Mesenchymal stem cell (in vitro differentiated cells and primary cell): ENCODE data around the gene ADAP1.
"Not testable (repeated sequence)": the region's sequence is repeated elsewhere in the genome, so short reads cannot be mapped to it uniquely, and the experiment has no call there.

Source experiments
- DNase-seq: peaks from one replicate; pipeline ENCODE4 v3.0.0-alpha.2; 2013
- H2AFZ ChIP-seq: one replicate; pipeline ENCODE4 v1.6.1; 2013; ENCODE audit warnings: low read depth, mild to moderate bottlenecking, control low read depth, inconsistent platforms, low read length, moderate library complexity
- H2AK5ac ChIP-seq: 2 replicates; pipeline ENCODE4 v1.6.1; 2013; ENCODE audit warnings: low read length, moderate library complexity, mild to moderate bottlenecking, inconsistent platforms; ENCODE audit not compliant: severe bottlenecking
- H2BK120ac ChIP-seq: one replicate; pipeline ENCODE4 v1.6.1; 2013; ENCODE audit warnings: low read depth, mild to moderate bottlenecking, inconsistent platforms, low read length, moderate library complexity
- H2BK12ac ChIP-seq, 2 experiments: one replicate each; pipeline ENCODE4 v1.6.1; 2013; ENCODE audit warnings: inconsistent platforms in 2 of 2, low read length in 2 of 2, mild to moderate bottlenecking in 2 of 2, moderate library complexity in 2 of 2, control low read depth in 1 of 2
- H2BK15ac ChIP-seq: one replicate; pipeline ENCODE4 v1.6.1; 2013; ENCODE audit warnings: mild to moderate bottlenecking, low read depth, inconsistent platforms; ENCODE audit not compliant: poor library complexity, severe bottlenecking
- H2BK5ac ChIP-seq: 2 replicates; pipeline ENCODE4 v1.6.1; 2013; ENCODE audit warnings: low read depth, mild to moderate bottlenecking, low read length, control low read depth, inconsistent platforms; ENCODE audit not compliant: poor library complexity, severe bottlenecking
- H3K14ac ChIP-seq, 2 experiments: one replicate each; pipeline ENCODE4 v1.6.1; 2013; ENCODE audit warnings: inconsistent platforms in 2 of 2, low read length in 2 of 2, control low read depth in 1 of 2, mild to moderate bottlenecking in 1 of 2, moderate library complexity in 1 of 2
- H3K18ac ChIP-seq, 2 experiments: one replicate each; pipeline ENCODE4 v1.6.1; 2013; ENCODE audit warnings: inconsistent platforms in 2 of 2, low read length in 2 of 2, control low read depth in 1 of 2, low read depth in 1 of 2, mild to moderate bottlenecking in 1 of 2
- H3K23ac ChIP-seq, 2 experiments: one replicate each; pipeline ENCODE4 v1.6.1; 2013; ENCODE audit warnings: inconsistent platforms in 2 of 2, low read length in 2 of 2, mild to moderate bottlenecking in 2 of 2, moderate library complexity in 2 of 2, control low read depth in 1 of 2
- H3K27ac ChIP-seq: 2 replicates; pipeline ENCODE4 v1.5.1; 2013; ENCODE audit warnings: mild to moderate bottlenecking, moderate library complexity, low read length, control low read depth, inconsistent platforms; ENCODE audit not compliant: poor library complexity, severe bottlenecking
- H3K27me3 ChIP-seq, 2 experiments: 2 replicates each; pipeline versions ENCODE4 v1.6.1 to v1.7.0; 2013; ENCODE audit warnings: low read length in 2 of 2, mild to moderate bottlenecking in 2 of 2, moderate library complexity in 2 of 2, control low read depth in 1 of 2, inconsistent platforms in 1 of 2; ENCODE audit not compliant: control insufficient read depth in 1 of 2, insufficient read depth in 1 of 2
- H3K36me3 ChIP-seq, 2 experiments: 2 replicates each; pipeline versions ENCODE4 v1.6.1 to v1.7.0; 2013; ENCODE audit warnings: low read length in 2 of 2, control low read depth in 1 of 2, inconsistent platforms in 1 of 2, low read depth in 1 of 2, mild to moderate bottlenecking in 1 of 2; ENCODE audit not compliant: insufficient read depth in 2 of 2, control insufficient read depth in 1 of 2
- H3K4ac ChIP-seq, 2 experiments: one replicate each; pipeline ENCODE4 v1.6.1; 2013; ENCODE audit warnings: inconsistent platforms in 2 of 2, low read length in 2 of 2, mild to moderate bottlenecking in 2 of 2, moderate library complexity in 2 of 2, control low read depth in 1 of 2, low read depth in 1 of 2
- H3K4me1 ChIP-seq: 2 replicates; pipeline ENCODE4 v1.6.1; 2013; ENCODE audit warnings: low read depth, low read length, control low read depth; ENCODE audit not compliant: control insufficient read depth, insufficient read depth
- H3K4me2 ChIP-seq: 2 replicates; pipeline ENCODE4 v1.6.1; 2013; ENCODE audit warnings: low read length, mild to moderate bottlenecking, inconsistent platforms; ENCODE audit not compliant: poor library complexity, severe bottlenecking
- H3K4me3 ChIP-seq, 2 experiments: 2 replicates each; pipeline versions ENCODE4 v1.5.1 to v1.7.0; 2013; ENCODE audit warnings: low read length in 2 of 2, mild to moderate bottlenecking in 2 of 2, control low read depth in 1 of 2, low read depth in 1 of 2; ENCODE audit not compliant: insufficient read depth in 1 of 2
- H3K79me1 ChIP-seq: replicated peaks from 2 replicates; pipeline ENCODE4 v1.6.1; 2013; ENCODE audit warnings: mild to moderate bottlenecking, control low read depth, low read length, inconsistent platforms; ENCODE audit not compliant: poor library complexity, severe bottlenecking
- H3K9ac ChIP-seq: 2 replicates; pipeline ENCODE4 v1.7.0; 2013; ENCODE audit warnings: mild to moderate bottlenecking, low read length, moderate library complexity
- H3K9me3 ChIP-seq: 2 replicates; pipeline ENCODE4 v1.7.0; 2013; ENCODE audit warnings: mild to moderate bottlenecking, low read length; ENCODE audit not compliant: control insufficient read depth
- H4K8ac ChIP-seq: one replicate; pipeline ENCODE4 v1.6.1; 2013; ENCODE audit warnings: inconsistent platforms, mild to moderate bottlenecking, low read length, moderate library complexity
- H4K91ac ChIP-seq: one replicate; pipeline ENCODE4 v1.6.1; 2013; ENCODE audit warnings: mild to moderate bottlenecking, low read length, inconsistent platforms
- WGBS: methylation state at CpG from one replicate; pipeline ENCODE4 v1.1.7; 2013; ENCODE audit warnings: mixed read lengths; 5-methylcytosine and 5-hydroxymethylcytosine counted together

Gene ADAP1

GRCh38 chr7:945556-946255 is 8.8 kb downstream of the ADAP1 start:
- H3K27ac ChIP-seq: no peak overlapping the region
- H3K18ac ChIP-seq: no peak overlapping the region
- H3K9me3 ChIP-seq: peaks cover 8% of the 10 kb centered on the region
- no peak overlapping the region for H4K91ac ChIP-seq
- H3K79me1 ChIP-seq: no peaks in the 10 kb centered on the region
- no peak for DNase-seq
- H2BK15ac ChIP-seq: no peak overlapping the region
- no peak overlapping the region for H2BK12ac ChIP-seq
- H3K4me3 ChIP-seq: no peak overlapping the region
- H3K4me1 ChIP-seq: peaks cover 7% of the 10 kb centered on the region
- H3K14ac ChIP-seq: no peak overlapping the region
- WGBS: 47% methylated on average over 30 of the region's 30 CpGs
- H2BK5ac ChIP-seq: no peak overlapping the region
- peak overlapping the region; percentile 1 for H2AFZ ChIP-seq
- H2BK120ac ChIP-seq: no peak overlapping the region
- H2AK5ac ChIP-seq: no peak overlapping the region
- no peak overlapping the region for H3K23ac ChIP-seq
- no peak overlapping the region for H3K4me2 ChIP-seq
- H4K8ac ChIP-seq: no peak overlapping the region
- H3K9ac ChIP-seq: no peak overlapping the region
- peaks cover 0 to 29% of the 10 kb centered on the region in 2 experiments for H3K27me3 ChIP-seq
- H3K4ac ChIP-seq: no peak overlapping the region
- H3K36me3 ChIP-seq: no peaks in the 10 kb centered on the region

DNA sequence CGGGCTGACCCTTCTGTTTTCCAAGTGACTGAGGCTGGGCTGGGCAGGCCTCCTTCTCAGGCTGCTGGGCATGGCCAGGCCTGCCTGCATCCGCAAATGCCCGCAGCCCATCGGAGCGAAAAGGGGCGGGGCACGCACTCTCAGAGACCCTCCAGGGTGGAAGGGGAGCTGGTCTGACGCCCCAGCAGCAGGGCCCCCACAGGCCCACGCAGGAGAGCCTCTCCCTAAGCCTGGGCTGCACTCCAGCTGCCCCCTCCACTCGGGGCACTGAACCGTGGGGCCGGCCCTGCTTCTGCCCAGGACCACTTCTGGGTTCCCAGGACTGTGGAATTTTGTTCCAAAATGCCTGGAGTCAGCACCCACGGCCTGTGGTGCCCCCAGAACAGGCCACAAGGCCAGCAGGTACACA is 9.3 kb downstream of the ADAP1 start:
- Histone ChIP-seq H3K79me1 (no peaks in the 10 kb centered on the region), H3K4me3 (no peak overlapping the region), H3K23ac (no peak overlapping the region), H3K27me3 (peaks cover 0 to 34% of the 10 kb centered on the region in 2 experiments), H3K4ac (no peak overlapping the region), H2BK120ac (no peak overlapping the region), H4K8ac (no peak overlapping the region), H3K9me3 (peaks cover 13% of the 10 kb centered on the region), H3K18ac (no peak overlapping the region), H3K14ac (no peak overlapping the region), H3K4me2 (no peak overlapping the region), H2BK5ac (no peak overlapping the region), H2BK12ac (no peak overlapping the region), H3K36me3 (no peaks in the 10 kb centered on the region), H3K27ac (no peak overlapping the region), H3K9ac (no peak overlapping the region), H2AFZ (peak overlapping the region; percentile 19), H2BK15ac (no peak overlapping the region), H3K4me1 (peaks cover 7% of the 10 kb centered on the region), H2AK5ac (no peak overlapping the region), H4K91ac (no peak overlapping the region)
- WGBS: 80% methylated on average over 13 of the region's 13 CpGs
- no peak for DNase-seq

DNA sequence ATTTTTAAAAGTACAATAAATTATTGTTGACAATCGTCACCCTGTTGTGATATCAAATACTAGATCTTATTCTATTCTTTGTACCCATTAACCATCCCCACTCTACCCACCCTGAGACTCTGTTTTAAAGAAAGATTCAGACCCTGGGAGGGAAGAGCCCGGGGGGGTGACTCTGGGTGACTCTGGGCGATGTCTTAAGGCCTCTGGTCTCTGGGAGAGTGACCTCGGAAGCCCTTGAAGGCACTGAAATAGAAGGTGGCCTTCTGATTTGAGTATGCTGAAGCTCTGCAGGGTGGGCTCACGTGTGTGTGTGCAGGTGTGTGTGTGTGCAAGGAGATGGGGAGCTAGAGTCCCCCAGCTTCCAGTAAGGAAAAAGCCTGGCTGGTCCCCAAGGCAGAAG is 9.7 kb downstream of the ADAP1 start:
- no peaks in the 10 kb centered on the region for H3K79me1 ChIP-seq
- WGBS: 81% methylated on average over 4 of the region's 5 CpGs

DNA sequence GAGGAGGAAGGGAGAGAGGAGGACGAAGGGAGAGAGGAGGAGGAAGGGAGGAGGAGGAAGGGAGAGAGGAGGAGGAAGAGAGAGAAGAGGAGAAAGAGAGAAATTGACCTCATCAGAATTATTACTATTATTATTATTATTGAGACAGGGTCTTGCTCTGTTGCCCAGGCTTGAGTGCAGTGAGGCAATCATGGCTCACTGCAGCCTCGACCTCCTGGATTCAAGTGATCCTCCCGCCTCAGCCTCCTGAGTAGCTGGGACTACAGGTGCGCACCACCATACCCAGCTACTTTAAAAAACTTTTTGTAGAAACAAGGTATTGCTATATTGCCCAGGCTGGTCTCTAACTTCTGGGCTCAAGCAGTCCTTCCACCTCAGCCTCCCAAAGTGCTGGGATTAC is 10.7 kb downstream of the ADAP1 start:
- H4K8ac ChIP-seq, H2BK12ac ChIP-seq, H3K4ac ChIP-seq, H2BK5ac ChIP-seq, H3K27ac ChIP-seq, DNase-seq, H2AFZ ChIP-seq, H3K14ac ChIP-seq, H3K4me1 ChIP-seq, H3K36me3 ChIP-seq, H4K91ac ChIP-seq, H3K79me1 ChIP-seq, H3K23ac ChIP-seq, H3K9ac ChIP-seq, H2AK5ac ChIP-seq, H3K4me3 ChIP-seq, H2BK120ac ChIP-seq, H2BK15ac ChIP-seq, H3K4me2 ChIP-seq, H3K18ac ChIP-seq: not testable (repeated sequence)
- Histone ChIP-seq H3K9me3 (peaks cover 15% of the 10 kb centered on the region), H3K27me3 (peaks cover 0 to 25% of the 10 kb centered on the region in 2 experiments)
- 92% methylated on average over 3 of the region's 4 CpGs for WGBS

More for the DNA sequence above, 9.7 kb downstream of the ADAP1 start:
- H2BK15ac ChIP-seq: no peak overlapping the region
- no peaks in the 10 kb centered on the region for H3K36me3 ChIP-seq
- no peak overlapping the region for H3K18ac ChIP-seq
- no peak overlapping the region for H2BK12ac ChIP-seq
- H3K4me3 ChIP-seq: no peak overlapping the region
- no peak overlapping the region for H4K8ac ChIP-seq
- H2AK5ac ChIP-seq: no peak overlapping the region
- no peak overlapping the region for H3K9ac ChIP-seq
- no peak overlapping the region for H3K4ac ChIP-seq
- H3K23ac ChIP-seq: no peak overlapping the region
- H4K91ac ChIP-seq: no peak overlapping the region
- H3K27me3 ChIP-seq: peaks cover 0 to 31% of the 10 kb centered on the region in 2 experiments
- no peak overlapping the region for H3K27ac ChIP-seq
- H3K9me3 ChIP-seq: peaks cover 15% of the 10 kb centered on the region
- H3K4me1 ChIP-seq: peaks cover 7% of the 10 kb centered on the region
- H2BK5ac ChIP-seq: no peak overlapping the region
- H2BK120ac ChIP-seq: no peak overlapping the region
- H2AFZ ChIP-seq: peak overlapping the region; percentile 19
- DNase-seq: no peak
- H3K4me2 ChIP-seq: no peak overlapping the region
- H3K14ac ChIP-seq: no peak overlapping the region
